GM21528 (cell line): ENCODE results near the gene TMEM198.

Experiments used
- ATAC-seq: cut with Tn5 transposase; IDR thresholded peaks from one replicate; pipeline ENCODE4 v1.9.1; 2021; ENCODE audit warnings: mild to moderate bottlenecking, moderate library complexity; ENCODE audit not compliant: unreplicated experiment, low FRiP score

Gene TMEM198

GRCh38 chr2:219560893-219561178 is 17.0 kb downstream of the TMEM198 start:
- ATAC-seq: no peak

- ATAC-seq: no peak
These were observed 17.6 kb downstream of the TMEM198 start for GRCh38 chr2:219561179-219562048.

GRCh38 chr2:219562049-219563020 is 18.5 kb downstream of the TMEM198 start:
- ATAC-seq: no peak

GRCh38 chr2:219563271-219563928 is 19.6 kb downstream of the TMEM198 start:
- ATAC-seq: no peak

- no peak for ATAC-seq
These were observed 21.6 kb downstream of the TMEM198 start for GRCh38 chr2:219565130-219566080.

GRCh38 chr2:219566640-219567039 is 22.8 kb downstream of the TMEM198 start:
- no peak for ATAC-seq

GRCh38 chr2:219567131-219567530 is 23.3 kb downstream of the TMEM198 start:
- ATAC-seq: no peak

GRCh38 chr2:219567791-219568361 is 24.0 kb downstream of the TMEM198 start:
- no peak for ATAC-seq

GRCh38 chr2:219569041-219569440 is 25.2 kb downstream of the TMEM198 start:
- ATAC-seq: no peak

- no peak for ATAC-seq
These were observed 25.8 kb downstream of the TMEM198 start for GRCh38 chr2:219569635-219570034.

- ATAC-seq: no peak
These were observed 26.5 kb downstream of the TMEM198 start for GRCh38 chr2:219570194-219570923.

GRCh38 chr2:219570924-219571310 is 27.1 kb downstream of the TMEM198 start:
- ATAC-seq: no peak

GRCh38 chr2:219571311-219572236 is 27.7 kb downstream of the TMEM198 start, which contains the start of gene OBSL1:
TSS of gene OBSL1 (minus strand) at chr2:219571539. CDS start at chr2:219571232, 307 bp downstream.
- no peak for ATAC-seq

- no peak for ATAC-seq
These were observed 28.6 kb downstream of the TMEM198 start, which contains the start of gene INHA for GRCh38 chr2:219572237-219573001. TSS of gene INHA (plus strand) at chr2:219572310. CDS start at chr2:219572375, 65 bp downstream.

GRCh38 chr2:219573166-219573565 is 29.3 kb downstream of the TMEM198 start:
- ATAC-seq: no peak

- no peak for ATAC-seq
These were observed 30.9 kb downstream of the TMEM198 start for GRCh38 chr2:219574484-219575311.
